ENCODE measurements around the gene CTNND1. TPM values are rescaled to one million over a fixed set of nuclear protein-coding genes. Genes with fewer than 3 reads are reported as not detected.
"Not testable (repeated sequence)": the region's sequence is repeated elsewhere in the genome, so short reads cannot be mapped to it uniquely, and the experiment has no call there.

The CTNND1 gene
- total RNA-seq, 4 donors from 2014 or later: 230 to 308 (median 271) TPM

- Histone ChIP-seq H3K9me3 (no peaks in the 10 kb centered on the region), H3K4me1 (no peaks in the 10 kb centered on the region), H3K36me3 (peaks cover 17 to 67% (median 28%) of the 10 kb centered on the region in 3 donors), H3K27ac (no peak overlapping the region), H3K4me3 (no peak overlapping the region), H3K27me3 (no peaks in the 10 kb centered on the region)
- TF ChIP-seq CTCF (IDR thresholded peaks at IDR 0.05) (no peak), POLR2A (IDR thresholded peaks at IDR 0.05) (no peak)
- intact Hi-C loops (cut with DNase I): no loop called here
- 76 to 84% methylated on average over 7 of the region's 7 CpGs for WGBS, 2 donors
- no peak for DNase-seq
Observed at GRCh38 chr11:57819252-57819979, 57.8 kb downstream of the CTNND1 start.

GRCh38 chr11:57823859-57824258, 62.3 kb downstream of the CTNND1 start:
- Histone ChIP-seq H3K36me3 (peaks cover 0 to 23% (median 3%) of the 10 kb centered on the region in 3 donors), H3K27ac (no peak overlapping the region), H3K9me3 (no peaks in the 10 kb centered on the region), H3K4me1 (no peaks in the 10 kb centered on the region), H3K4me3 (no peak overlapping the region), H3K27me3 (no peaks in the 10 kb centered on the region)
- intact Hi-C loops (cut with DNase I): no loop called here
- 92 to 100% methylated on average over 1 of the region's 1 CpG for WGBS, 2 donors
- TF ChIP-seq CTCF (IDR thresholded peaks at IDR 0.05): no peak
- no peak for TF ChIP-seq POLR2A (IDR thresholded peaks at IDR 0.05)
- DNase-seq: no peak

GRCh38 chr11:57834852-57835251, 73.2 kb downstream of the CTNND1 start:
- DNase-seq: no peak
- WGBS, 2 donors: 75 to 89% methylated on average over 1 of the region's 1 CpG
- intact Hi-C loops (cut with DNase I): no loop called here

GRCh38 chr11:57838609-57839008, 77.0 kb downstream of the CTNND1 start:
- H3K27ac ChIP-seq; H3K27me3 ChIP-seq; H3K4me1 ChIP-seq; DNase-seq; H3K9me3 ChIP-seq; H3K36me3 ChIP-seq; H3K4me3 ChIP-seq; intact Hi-C loops (cut with DNase I): not testable (repeated sequence)
- WGBS, 2 donors: 95 to 100% methylated on average over 3 of the region's 3 CpGs

More at GRCh38 chr11:57834852-57835251, 73.2 kb downstream of the CTNND1 start:
- no peaks in the 10 kb centered on the region for H3K9me3 ChIP-seq
- H3K27me3 ChIP-seq: peaks cover 0 to 7% (median 0%) of the 10 kb centered on the region in 4 donors
- H3K4me3 ChIP-seq: no peak overlapping the region
- no peaks in the 10 kb centered on the region for H3K36me3 ChIP-seq
- no peak overlapping the region for H3K27ac ChIP-seq
- no peak for TF ChIP-seq CTCF (IDR thresholded peaks at IDR 0.05)
- no peak for TF ChIP-seq POLR2A (IDR thresholded peaks at IDR 0.05)
- no peaks in the 10 kb centered on the region for H3K4me1 ChIP-seq

- no peak for TF ChIP-seq CTCF (IDR thresholded peaks at IDR 0.05)
- TF ChIP-seq POLR2A (IDR thresholded peaks at IDR 0.05): no peak
- H3K4me1 ChIP-seq: no peaks in the 10 kb centered on the region
- H3K9me3 ChIP-seq: peaks cover 0 to 3% (median 0%) of the 10 kb centered on the region in 3 donors
- intact Hi-C loops (cut with DNase I): no loop called here
- no peaks in the 10 kb centered on the region for H3K36me3 ChIP-seq
- H3K27ac ChIP-seq: no peak overlapping the region
- no peak overlapping the region for H3K4me3 ChIP-seq
- whole genome bisulfite sequencing, 2 donors: 30 to 31% methylated on average over 1 of the region's 1 CpG
- peaks cover 0 to 3% (median 0%) of the 10 kb centered on the region in 4 donors for H3K27me3 ChIP-seq
- no peak for DNase-seq
Observed at GRCh38 chr11:57842873-57843272, 81.3 kb downstream of the CTNND1 start.
